H9 (cell line): Measurements from ENCODE around the gene TOMM5. TPM values are rescaled to one million over a fixed set of nuclear protein-coding genes. Genes with fewer than 3 reads are reported as not detected.

Experiments used
- DNase-seq: peaks from one replicate; pipeline ENCODE4 v3.0.0-alpha.2; 2017
- H2AFZ ChIP-seq: one replicate; pipeline ENCODE4 v1.6.1; 2013; ENCODE audit warnings: mild to moderate bottlenecking, low read length, control low read depth, moderate library complexity
- H2AK5ac ChIP-seq: 2 replicates; pipeline ENCODE4 v1.6.1; 2013; ENCODE audit warnings: low read length, control low read depth, mixed read lengths; ENCODE audit not compliant: insufficient read length
- H2BK120ac ChIP-seq: one replicate; pipeline ENCODE4 v1.6.1; 2013; ENCODE audit warnings: low read depth, mild to moderate bottlenecking, low read length, control low read depth, inconsistent platforms; ENCODE audit not compliant: poor library complexity, severe bottlenecking
- H2BK12ac ChIP-seq: 2 replicates; pipeline ENCODE4 v1.6.1; 2013; ENCODE audit warnings: low read length, control low read depth, mixed read lengths, low read depth; ENCODE audit not compliant: insufficient read length
- H2BK15ac ChIP-seq: 2 replicates; pipeline ENCODE4 v1.6.1; 2013; ENCODE audit warnings: low read depth, low read length, control low read depth
- H2BK20ac ChIP-seq: one replicate; pipeline ENCODE4 v1.6.1; 2013; ENCODE audit warnings: low read depth, mild to moderate bottlenecking, low read length, control low read depth, inconsistent platforms; ENCODE audit not compliant: poor library complexity, severe bottlenecking
- H2BK5ac ChIP-seq: 2 replicates; pipeline ENCODE4 v1.6.1; 2013; ENCODE audit warnings: low read length, control low read depth, mixed read lengths; ENCODE audit not compliant: insufficient read length
- H3K14ac ChIP-seq: 2 replicates; pipeline ENCODE4 v1.6.1; 2013; ENCODE audit warnings: low read length, control low read depth; ENCODE audit not compliant: insufficient read depth
- H3K18ac ChIP-seq: 2 replicates; pipeline ENCODE4 v1.6.1; 2013; ENCODE audit warnings: low read depth, mild to moderate bottlenecking, mixed read lengths, low read length, control low read depth; ENCODE audit not compliant: insufficient read length
- H3K23ac ChIP-seq: 2 replicates; pipeline ENCODE4 v1.6.1; 2013; ENCODE audit warnings: low read length, control low read depth, mixed read lengths, low read depth; ENCODE audit not compliant: insufficient read length
- H3K23me2 ChIP-seq: 2 replicates; pipeline ENCODE4 v1.6.1; 2013; ENCODE audit warnings: low read depth, mild to moderate bottlenecking, mixed read lengths, low read length, control low read depth; ENCODE audit not compliant: insufficient read length, poor library complexity, severe bottlenecking
- H3K27ac ChIP-seq: 2 replicates; pipeline ENCODE4 v1.5.1; 2013; ENCODE audit warnings: low read length, control low read depth, mixed read lengths, low read depth; ENCODE audit not compliant: insufficient read length
- H3K27me3 ChIP-seq: 2 replicates; pipeline ENCODE4 v1.6.1; 2013; ENCODE audit warnings: low read length, control low read depth, inconsistent platforms; ENCODE audit not compliant: insufficient read depth
- H3K4ac ChIP-seq: 2 replicates; pipeline ENCODE4 v1.6.1; 2013; ENCODE audit warnings: low read depth, mild to moderate bottlenecking, control low read depth, inconsistent platforms, low read length, moderate library complexity
- H3K4me1 ChIP-seq: 2 replicates; pipeline ENCODE4 v1.6.1; 2013; ENCODE audit warnings: low read length, control low read depth, inconsistent platforms; ENCODE audit not compliant: insufficient read depth
- H3K4me2 ChIP-seq: 2 replicates; pipeline ENCODE4 v1.6.1; 2013; ENCODE audit warnings: low read length, control low read depth, mixed read lengths; ENCODE audit not compliant: insufficient read length, insufficient read depth
- H3K56ac ChIP-seq: 2 replicates; pipeline ENCODE4 v1.6.1; 2013; ENCODE audit warnings: low read depth, mild to moderate bottlenecking, mixed read lengths, low read length, control low read depth; ENCODE audit not compliant: insufficient read length
- H3K79me1 ChIP-seq: 2 replicates; pipeline ENCODE4 v1.6.1; 2013; ENCODE audit warnings: low read depth, mild to moderate bottlenecking, moderate library complexity, low read length, control low read depth, inconsistent platforms; ENCODE audit not compliant: insufficient read depth, poor library complexity, severe bottlenecking
- H3K79me2 ChIP-seq: 2 replicates; pipeline ENCODE4 v1.6.1; 2013; ENCODE audit warnings: low read length, control low read depth, inconsistent platforms; ENCODE audit not compliant: insufficient read depth
- H3K9ac ChIP-seq: 2 replicates; pipeline ENCODE4 v1.6.1; 2013; ENCODE audit warnings: low read length, control low read depth, mixed read lengths; ENCODE audit not compliant: insufficient read length; ENCODE audit errors: extremely low read depth
- H3K9me3 ChIP-seq: one replicate; pipeline ENCODE4 v1.6.1; 2013; ENCODE audit warnings: low read depth, low read length, inconsistent platforms; ENCODE audit not compliant: control insufficient read depth
- H3T11ph ChIP-seq: one replicate; pipeline ENCODE4 v1.6.1; 2013; ENCODE audit warnings: mild to moderate bottlenecking, low read length, control low read depth, inconsistent platforms
- H4K20me1 ChIP-seq: one replicate; pipeline ENCODE4 v1.6.1; 2013; ENCODE audit not compliant: control insufficient read depth, insufficient read length, insufficient read depth
- H4K5ac ChIP-seq: 2 replicates; pipeline ENCODE4 v1.6.1; 2013; ENCODE audit warnings: low read depth, mild to moderate bottlenecking, mixed read lengths, low read length, control low read depth; ENCODE audit not compliant: insufficient read length
- H4K8ac ChIP-seq: replicated peaks from 2 replicates; pipeline ENCODE4 v1.6.1; 2013; ENCODE audit warnings: low read length, control low read depth, mixed read lengths, low read depth; ENCODE audit not compliant: insufficient read length
- H4K91ac ChIP-seq: 2 replicates; pipeline ENCODE4 v1.6.1; 2013; ENCODE audit warnings: low read depth, mild to moderate bottlenecking, moderate library complexity, mixed read lengths, low read length, control low read depth; ENCODE audit not compliant: insufficient read length
- H3K27ac Mint-ChIP-seq, 3 experiments: 2 replicates in 2 of 3; 3 replicates in 1 of 3; pipeline ENCODE4 v1.8.0; 2020 to 2021; ENCODE audit warnings: mixed read lengths in 3 of 3, mild to moderate bottlenecking in 1 of 3, moderate library complexity in 1 of 3
- H3K27me3 Mint-ChIP-seq: 2 replicates; pipeline ENCODE4 v1.8.0; 2021; ENCODE audit warnings: low read depth, mild to moderate bottlenecking, moderate library complexity, mixed read lengths
- H3K36me3 Mint-ChIP-seq, 3 experiments: 2 replicates in 2 of 3; 3 replicates in 1 of 3; pipeline ENCODE4 v1.8.0; 2020 to 2021; ENCODE audit warnings: low read depth in 3 of 3, mixed read lengths in 3 of 3; ENCODE audit not compliant: insufficient read depth in 1 of 3
- H3K4me1 Mint-ChIP-seq, 2 experiments: 2 replicates each; pipeline ENCODE4 v1.8.0; 2020; ENCODE audit warnings: mixed read lengths in 2 of 2
- H3K4me3 Mint-ChIP-seq, 2 experiments: 2 replicates in 1 of 2; 3 replicates in 1 of 2; pipeline ENCODE4 v1.8.0; 2020 to 2021; ENCODE audit warnings: mild to moderate bottlenecking in 2 of 2, mixed read lengths in 2 of 2, moderate library complexity in 1 of 2
- H3K9me3 Mint-ChIP-seq, 2 experiments: 2 replicates in 1 of 2; 3 replicates in 1 of 2; pipeline ENCODE4 v1.8.0; 2020; ENCODE audit warnings: mild to moderate bottlenecking in 2 of 2, mixed read lengths in 2 of 2, moderate library complexity in 1 of 2
- CTCF ChIP-seq: fragments of 200-600 bp; sonication (generic); conservative IDR thresholded peaks from 3 replicates; pipeline ENCODE4 v1.8.0; 2021; ENCODE audit warnings: antibody characterized with exemption, mild to moderate bottlenecking
- WGBS: extraction: QIAGEN DNeasy Blood & Tissue Kit; methylation state at CpG from one replicate; pipeline ENCODE4 v1.1.7; 2013; ENCODE audit warnings: missing lambda C conversion rate, low lambda C conversion rate, mixed read lengths; ENCODE audit not compliant: insufficient read length; ENCODE audit errors: extremely low coverage; 5-methylcytosine and 5-hydroxymethylcytosine counted together
- total RNA-seq: library from RNA; stranded (reverse); gene quantifications from 2 replicates; pipeline ENCODE4 v1.2.1, GENCODE V29; 2021

Gene TOMM5
- total RNA-seq, 1 experiment from 2014 or later: 124 TPM

GRCh38 chr9:37617161-37617560, 24.8 kb upstream of the TOMM5 start:
- H3K27ac ChIP-seq: no peak overlapping the region
- H3K79me2 ChIP-seq: no peaks in the 10 kb centered on the region
- no peak overlapping the region for H2BK12ac ChIP-seq
- no peak overlapping the region for H2AFZ ChIP-seq
- H3K79me1 ChIP-seq: no peaks in the 10 kb centered on the region
- H2BK15ac ChIP-seq: no peak overlapping the region
- no peak overlapping the region for H2AK5ac ChIP-seq
- H3K23me2 ChIP-seq: no peaks in the 10 kb centered on the region
- H3K9me3 ChIP-seq: no peaks in the 10 kb centered on the region
- TF ChIP-seq CTCF: no peak
- no CpG with 5 or more reads among the region's 2 CpGs for WGBS
- H2BK120ac ChIP-seq: no peak overlapping the region
- H2BK20ac ChIP-seq: no peak overlapping the region
- H3K14ac ChIP-seq: no peak overlapping the region
- no peak overlapping the region for H3K4ac ChIP-seq
- Mint-ChIP-seq H3K27me3 (peaks cover 15% of the 10 kb centered on the region), H3K4me1 (peaks cover 3 to 8% of the 10 kb centered on the region in 2 experiments; a peak in 2 of 4 replicates), H3K4me3 (no peak overlapping the region), H3K27ac (no peak overlapping the region), H3K36me3 (no peaks in the 10 kb centered on the region), H3K9me3 (no peaks in the 10 kb centered on the region)
- no peaks in the 10 kb centered on the region for H3K4me1 ChIP-seq
- H3T11ph ChIP-seq: no peak overlapping the region
- no peak overlapping the region for H3K23ac ChIP-seq
- H3K9ac ChIP-seq: no peak overlapping the region
- no peak overlapping the region for H4K5ac ChIP-seq
- H3K56ac ChIP-seq: no peak overlapping the region
- H4K91ac ChIP-seq: no peak overlapping the region
- H3K18ac ChIP-seq: no peak overlapping the region
- no peak overlapping the region for H2BK5ac ChIP-seq
- no peaks in the 10 kb centered on the region for H3K27me3 ChIP-seq
- no peak overlapping the region for H4K8ac ChIP-seq
- no peak for DNase-seq
- no peak overlapping the region for H3K4me2 ChIP-seq
- no peaks in the 10 kb centered on the region for H4K20me1 ChIP-seq
